GM19452 (cell line): Measurements from ENCODE around the gene RABGEF1.
"Not testable (repeated sequence)": the region's sequence is repeated elsewhere in the genome, so short reads cannot be mapped to it uniquely, and the experiment has no call there.

Experiments used
- ATAC-seq: cut with Tn5 transposase; IDR thresholded peaks from one replicate; pipeline ENCODE4 v1.9.1; 2021; ENCODE audit not compliant: unreplicated experiment

The RABGEF1 gene

GRCh38 chr7:66740302-66740979, at the start of gene RABGEF1:
Gene RABGEF1, plus strand, starts transcription at chr7:66740733. Its CDS starts 31,167 bp downstream, at chr7:66771900.
- ATAC-seq = peak; percentile 76

DNA sequence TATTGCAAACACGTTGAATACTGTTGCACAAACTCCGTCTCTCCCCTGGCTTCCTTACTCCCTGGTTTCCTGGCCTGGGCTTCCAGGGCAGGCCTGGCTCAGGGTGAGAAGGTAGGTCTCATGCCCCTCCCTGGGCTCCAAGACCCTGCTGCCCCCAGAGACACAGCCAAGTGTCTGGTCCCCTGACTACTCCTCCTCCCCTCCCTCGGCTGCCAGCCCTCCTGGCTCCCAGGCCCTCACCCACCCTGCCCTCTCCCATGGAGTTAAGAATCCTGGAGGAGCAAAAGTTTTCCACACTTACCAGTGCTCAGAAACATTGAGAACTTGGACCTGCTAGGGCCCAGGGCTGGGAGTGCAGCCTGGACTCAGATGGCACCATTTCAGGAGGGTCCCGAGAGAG, 47.2 kb upstream of the RABGEF1 start:
- no peak for ATAC-seq

GRCh38 chr7:66694286-66694685, 46.2 kb upstream of the RABGEF1 start:
- no peak for ATAC-seq

GRCh38 chr7:66695417-66695816, 45.1 kb upstream of the RABGEF1 start:
- ATAC-seq = not testable (repeated sequence)

DNA sequence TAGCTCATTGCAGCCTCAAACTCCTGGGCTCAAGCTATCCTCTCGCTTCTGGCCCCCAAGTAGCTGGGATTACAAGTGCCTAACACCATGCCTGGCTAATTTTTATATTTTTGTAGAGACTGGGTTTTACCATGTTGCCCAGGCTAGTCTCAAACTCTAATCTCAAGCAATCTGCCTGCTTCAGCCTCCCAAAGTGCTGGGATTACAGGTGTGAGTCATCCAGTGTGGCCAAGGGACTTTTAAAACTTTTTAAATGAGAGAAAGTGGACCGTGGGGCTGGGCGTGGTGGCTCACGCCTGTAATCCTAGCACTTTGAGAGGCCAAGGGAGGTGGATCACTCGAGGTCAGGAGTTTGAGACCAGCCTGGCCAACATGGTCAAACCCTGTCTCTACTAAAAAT, 44.4 kb upstream of the RABGEF1 start:
- ATAC-seq = not testable (repeated sequence)

GRCh38 chr7:66696774-66697191, 43.8 kb upstream of the RABGEF1 start:
- ATAC-seq = no peak

GRCh38 chr7:66697449-66698438, 42.8 kb upstream of the RABGEF1 start:
- ATAC-seq = no peak

GRCh38 chr7:66698652-66699205, 41.8 kb upstream of the RABGEF1 start:
- ATAC-seq = no peak

GRCh38 chr7:66699998-66700397, 40.5 kb upstream of the RABGEF1 start:
- ATAC-seq = no peak

- ATAC-seq = no peak
Observed at GRCh38 chr7:66700633-66701131, 39.9 kb upstream of the RABGEF1 start.

DNA sequence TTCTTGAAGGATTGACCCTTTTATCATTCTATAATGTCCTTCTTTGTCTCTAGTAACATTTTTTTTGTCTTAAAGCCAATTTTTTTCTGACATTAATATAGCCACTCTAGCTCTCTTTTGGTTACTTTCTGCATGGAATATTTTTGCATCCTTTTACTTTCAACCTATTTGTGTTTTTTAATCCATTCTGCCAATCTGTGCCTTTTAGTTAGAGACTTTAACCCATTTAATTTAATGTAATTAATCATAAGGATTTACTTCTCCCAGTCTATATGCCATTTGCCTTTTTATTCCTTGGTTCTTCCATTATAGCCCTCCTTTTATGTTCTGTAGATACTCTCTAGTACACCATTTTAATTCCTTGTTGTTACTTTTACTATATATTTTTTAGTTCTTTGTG, 32.7 kb upstream of the RABGEF1 start:
- no peak for ATAC-seq

DNA sequence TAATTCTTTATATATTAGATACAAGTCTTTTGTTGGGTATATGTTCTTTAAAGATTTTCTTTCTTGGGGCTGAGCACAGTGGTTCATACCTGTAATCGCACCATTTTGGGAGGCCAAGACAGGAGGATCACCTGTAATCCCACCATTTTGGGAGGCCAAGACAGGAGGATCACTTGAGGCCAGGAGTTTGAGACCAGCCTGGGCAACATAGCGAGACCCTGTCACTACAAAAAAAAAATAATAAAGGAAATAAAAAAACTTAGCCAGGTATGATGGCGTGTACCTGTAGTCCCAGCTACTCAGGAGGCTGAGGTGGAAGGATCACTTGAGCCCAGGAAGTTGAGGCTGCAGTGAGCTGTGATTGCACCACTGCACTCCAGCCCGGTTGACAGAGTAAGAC, 29.8 kb upstream of the RABGEF1 start:
- not testable (repeated sequence) for ATAC-seq

- no peak for ATAC-seq
Observed at GRCh38 chr7:66713687-66714086, 26.8 kb upstream of the RABGEF1 start.

GRCh38 chr7:66716634-66717033, 23.9 kb upstream of the RABGEF1 start:
- not testable (repeated sequence) for ATAC-seq

GRCh38 chr7:66720561-66720960, 20.0 kb upstream of the RABGEF1 start:
- no peak for ATAC-seq

DNA sequence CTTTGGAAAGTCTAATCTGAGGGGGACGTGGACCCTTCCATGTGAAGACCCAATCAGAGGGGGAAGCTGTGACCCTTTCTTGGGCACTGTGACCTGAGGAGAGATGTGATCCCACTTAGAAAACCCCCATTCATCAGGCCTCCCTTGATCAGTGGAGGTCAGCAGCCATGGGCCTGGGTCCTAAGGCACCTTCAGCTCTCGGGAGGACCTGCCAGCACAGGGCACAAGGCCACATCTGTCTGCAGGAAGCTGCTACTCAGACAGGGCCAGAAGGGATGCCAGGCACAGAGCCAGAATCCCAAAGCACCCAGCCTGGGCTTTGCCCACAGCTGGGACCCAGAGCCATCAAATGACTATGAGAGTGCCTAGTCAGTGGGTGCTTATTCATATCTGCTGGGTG, 14.7 kb upstream of the RABGEF1 start:
- ATAC-seq = no peak

DNA sequence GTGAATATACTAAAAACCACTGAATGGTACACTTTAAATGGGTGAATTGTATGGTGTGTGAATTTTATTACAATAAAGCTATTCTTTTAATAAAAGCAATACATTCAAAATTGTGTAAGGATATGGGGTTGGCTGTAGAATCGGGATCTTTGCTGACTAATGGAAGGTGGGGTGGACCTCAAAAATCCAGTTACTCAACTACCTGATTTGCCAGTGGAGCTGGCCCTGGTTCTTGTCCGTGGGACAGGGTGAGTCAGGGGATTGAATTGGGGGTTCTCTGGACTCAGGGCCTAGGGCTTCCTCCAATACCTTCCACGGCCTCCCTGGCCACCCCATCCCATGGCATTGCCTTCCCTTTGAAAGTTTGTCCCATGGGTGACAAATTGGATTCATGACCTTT, 13.5 kb upstream of the RABGEF1 start:
- ATAC-seq = no peak

DNA sequence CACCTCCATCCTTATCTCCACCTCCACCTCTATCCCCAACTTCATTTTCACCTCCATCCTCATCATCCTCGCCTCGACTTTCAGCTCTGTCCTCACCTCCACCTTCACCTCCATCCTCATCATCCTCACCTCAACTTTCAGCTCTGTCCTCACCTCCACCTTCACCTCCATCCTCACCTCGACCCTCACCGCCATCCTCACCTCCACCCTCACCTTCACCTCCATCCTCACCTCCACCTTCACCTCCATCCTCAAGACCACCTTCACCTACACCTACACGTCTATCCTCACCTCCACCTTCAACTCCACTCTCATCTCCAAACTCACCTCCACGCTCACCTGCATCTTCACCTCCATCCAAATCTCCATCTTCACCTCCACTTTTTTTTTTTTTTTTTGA, 12.0 kb upstream of the RABGEF1 start:
- ATAC-seq = no peak

GRCh38 chr7:66729274-66729673, 11.3 kb upstream of the RABGEF1 start:
- no peak for ATAC-seq

GRCh38 chr7:66731986-66732385, 8.5 kb upstream of the RABGEF1 start:
- no peak for ATAC-seq

DNA sequence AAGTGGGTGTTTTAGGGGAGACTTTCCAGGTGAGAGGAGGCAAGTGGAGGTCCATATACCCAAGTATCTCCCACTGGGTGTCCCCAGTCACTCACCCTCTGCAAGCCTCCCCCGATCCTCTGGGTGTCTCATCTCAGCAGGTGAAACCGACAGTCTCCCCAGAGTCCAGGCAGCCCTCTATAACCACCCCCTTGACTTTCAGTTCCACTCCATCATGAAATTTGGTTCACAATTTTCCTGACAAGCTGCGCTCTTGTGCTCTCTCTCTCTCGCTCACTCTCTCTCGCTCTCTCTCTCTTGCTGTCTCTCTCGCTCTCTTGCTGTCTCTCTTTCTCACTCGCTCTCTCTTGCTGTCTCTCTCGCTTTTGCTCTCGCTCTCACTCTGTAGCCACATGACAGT, 8.1 kb upstream of the RABGEF1 start:
- no peak for ATAC-seq

- no peak for ATAC-seq
Observed at GRCh38 chr7:66734006-66734405, 6.5 kb upstream of the RABGEF1 start.
